Measurements from ENCODE around the gene PHC2. TPM values are rescaled to one million over a fixed set of nuclear protein-coding genes. Genes with fewer than 3 reads are reported as not detected.
A peak's percentile ranks its signal among the peaks of the same experiment; 100 is the strongest.
"Not testable (repeated sequence)": the region's sequence is repeated elsewhere in the genome, so short reads cannot be mapped to it uniquely, and the experiment has no call there.

PHC2 gene
- total RNA-seq, 1 donor from 2014 or later: 99.5 TPM

DNA sequence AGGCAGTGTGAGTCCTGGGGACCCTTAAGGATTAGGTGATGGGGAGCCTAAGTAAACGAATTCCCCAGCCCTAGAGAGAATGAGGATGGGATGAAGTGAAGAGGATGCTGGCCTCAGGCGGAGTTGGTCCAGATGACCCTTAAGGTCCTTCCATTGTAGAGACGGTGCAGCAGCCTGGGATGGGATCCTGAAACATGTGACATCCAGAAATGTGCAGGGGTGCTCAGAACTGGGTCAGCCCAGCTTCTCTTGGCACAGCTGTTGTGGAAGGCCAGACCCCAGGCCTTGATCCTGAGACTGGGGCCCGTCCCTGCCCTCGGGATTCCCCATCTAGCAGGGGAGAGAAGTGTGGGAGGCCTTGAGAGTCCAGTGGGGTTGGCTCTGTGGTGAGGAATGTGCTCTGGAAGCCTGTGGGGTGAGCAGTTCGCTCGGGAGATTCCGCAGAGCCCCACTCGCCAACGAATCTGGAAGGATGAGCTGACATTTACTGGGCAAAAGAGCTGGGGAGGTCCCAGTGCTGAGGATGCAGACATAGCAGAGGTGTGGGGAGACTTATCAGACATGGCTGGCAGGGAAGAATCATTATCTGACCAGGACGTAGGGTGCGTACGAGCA lies 138.1 kb downstream of the PHC2 start:
- no peak overlapping the region for H3K4me3 Mint-ChIP-seq
- H3K4me1 Mint-ChIP-seq: no peaks in the 10 kb centered on the region
- DNase-seq (ENCODE audit: low spot score in 2 of 2, unreplicated experiment in 2 of 2): no peak
- H3K27me3 Mint-ChIP-seq (ENCODE audit: low read depth): no peaks in the 10 kb centered on the region
- peaks cover 45% of the 10 kb centered on the region for H3K36me3 Mint-ChIP-seq
- no peaks in the 10 kb centered on the region for H3K9me3 Mint-ChIP-seq
- TF ChIP-seq, protein P1, sequence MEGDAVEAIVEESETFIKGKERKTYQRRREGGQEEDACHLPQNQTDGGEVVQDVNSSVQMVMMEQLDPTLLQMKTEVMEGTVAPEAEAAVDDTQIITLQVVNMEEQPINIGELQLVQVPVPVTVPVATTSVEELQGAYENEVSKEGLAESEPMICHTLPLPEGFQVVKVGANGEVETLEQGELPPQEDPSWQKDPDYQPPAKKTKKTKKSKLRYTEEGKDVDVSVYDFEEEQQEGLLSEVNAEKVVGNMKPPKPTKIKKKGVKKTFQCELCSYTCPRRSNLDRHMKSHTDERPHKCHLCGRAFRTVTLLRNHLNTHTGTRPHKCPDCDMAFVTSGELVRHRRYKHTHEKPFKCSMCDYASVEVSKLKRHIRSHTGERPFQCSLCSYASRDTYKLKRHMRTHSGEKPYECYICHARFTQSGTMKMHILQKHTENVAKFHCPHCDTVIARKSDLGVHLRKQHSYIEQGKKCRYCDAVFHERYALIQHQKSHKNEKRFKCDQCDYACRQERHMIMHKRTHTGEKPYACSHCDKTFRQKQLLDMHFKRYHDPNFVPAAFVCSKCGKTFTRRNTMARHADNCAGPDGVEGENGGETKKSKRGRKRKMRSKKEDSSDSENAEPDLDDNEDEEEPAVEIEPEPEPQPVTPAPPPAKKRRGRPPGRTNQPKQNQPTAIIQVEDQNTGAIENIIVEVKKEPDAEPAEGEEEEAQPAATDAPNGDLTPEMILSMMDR (IDR thresholded peaks at IDR 0.05; ENCODE audit: unreplicated experiment): no peak
- peak overlapping the region; percentile 3 for H3K27ac Mint-ChIP-seq

DNA sequence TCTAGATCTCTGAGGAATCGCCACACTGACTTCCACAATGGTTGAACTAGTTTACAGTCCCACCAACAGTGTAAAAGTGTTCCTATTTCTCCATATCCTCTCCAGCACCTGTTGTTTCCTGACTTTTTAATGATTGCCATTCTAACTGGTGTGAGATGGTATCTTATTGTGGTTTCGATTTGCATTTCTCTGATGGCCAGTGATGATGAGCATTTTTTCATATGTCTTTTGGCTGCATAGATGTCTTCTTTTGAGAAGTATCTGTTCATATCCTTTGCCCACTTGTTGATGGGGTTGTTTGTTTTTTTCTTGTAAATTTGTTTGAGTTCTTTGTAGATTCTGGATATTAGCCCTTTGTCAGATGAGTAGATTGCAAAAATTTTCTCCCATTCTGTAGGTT lies 140.3 kb downstream of the PHC2 start:
- H3K4me3 Mint-ChIP-seq; H3K27ac Mint-ChIP-seq; DNase-seq (ENCODE audit: low spot score in 2 of 2, unreplicated experiment in 2 of 2); H3K9me3 Mint-ChIP-seq; H3K27me3 Mint-ChIP-seq (ENCODE audit: low read depth); H3K4me1 Mint-ChIP-seq: not testable (repeated sequence)
- peaks cover 38% of the 10 kb centered on the region for H3K36me3 Mint-ChIP-seq

DNA sequence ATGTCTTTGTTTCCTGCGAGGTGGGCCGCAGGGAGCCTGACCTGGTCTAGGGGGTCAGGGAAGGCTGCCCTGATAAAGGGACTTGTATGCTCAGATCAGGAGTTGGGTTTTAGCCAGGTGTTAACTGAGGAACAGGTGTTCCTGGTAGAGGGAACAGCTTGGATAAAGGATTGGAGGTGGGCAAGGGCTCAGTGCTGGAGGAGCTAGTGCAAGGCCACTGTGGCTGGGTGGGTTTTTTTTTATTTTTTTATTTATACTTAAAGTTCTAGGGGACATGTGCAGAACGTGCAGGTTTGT lies 141.1 kb downstream of the PHC2 start:
- TF ChIP-seq, protein P1 (IDR thresholded peaks at IDR 0.05; ENCODE audit: unreplicated experiment): no peak
- no peaks in the 10 kb centered on the region for H3K4me1 Mint-ChIP-seq
- no peak overlapping the region for H3K27ac Mint-ChIP-seq
- DNase-seq (ENCODE audit: low spot score in 2 of 2, unreplicated experiment in 2 of 2): no peak
- H3K27me3 Mint-ChIP-seq (ENCODE audit: low read depth): no peaks in the 10 kb centered on the region
- no peaks in the 10 kb centered on the region for H3K9me3 Mint-ChIP-seq
- H3K4me3 Mint-ChIP-seq: no peak overlapping the region
- H3K36me3 Mint-ChIP-seq: peaks cover 34% of the 10 kb centered on the region

DNA sequence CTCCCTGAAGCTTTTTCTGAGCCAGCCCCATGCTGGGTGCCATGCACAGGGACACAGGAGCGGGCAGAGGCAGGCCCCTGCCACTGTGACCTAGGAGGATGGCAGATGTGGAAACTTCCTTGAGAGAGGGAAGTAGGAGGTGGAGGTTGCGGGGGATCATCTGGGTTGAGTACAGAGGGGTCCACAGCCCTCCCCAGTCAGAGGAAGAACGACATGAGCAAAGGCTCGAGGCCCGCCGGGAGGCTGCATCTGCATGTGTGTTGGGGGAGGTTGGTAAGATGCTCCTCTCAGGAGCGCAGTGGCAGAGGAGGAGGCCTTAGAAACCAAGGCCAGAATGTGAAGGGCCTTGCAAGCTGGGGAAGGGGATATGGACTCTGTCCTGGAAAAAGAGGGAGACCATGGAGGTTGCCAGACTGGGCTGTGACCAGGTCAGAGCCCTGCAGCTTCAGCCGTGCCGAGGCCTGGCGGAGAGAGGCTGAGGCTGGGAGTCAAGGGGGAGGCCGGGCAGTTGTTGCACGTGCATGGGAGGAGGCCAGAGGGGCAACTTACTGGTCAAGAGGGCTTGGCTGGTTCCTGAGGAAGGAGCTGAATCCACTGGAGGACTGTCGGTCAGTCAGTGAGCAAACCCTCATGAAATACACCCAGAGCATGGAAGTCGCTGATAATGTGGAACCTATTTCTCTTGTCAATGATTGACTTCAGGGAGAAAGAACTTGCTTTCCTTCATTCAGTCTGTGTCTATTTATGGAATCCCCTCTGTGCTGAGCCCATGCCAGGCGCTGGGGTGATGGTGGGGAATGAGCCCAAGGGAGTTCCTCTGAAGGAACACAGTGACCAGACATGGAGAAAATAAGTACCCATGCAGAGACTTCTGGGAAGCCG lies 141.7 kb downstream of the PHC2 start:
- TF ChIP-seq, protein P1 (IDR thresholded peaks at IDR 0.05; ENCODE audit: unreplicated experiment): no peak
- Mint-ChIP-seq H3K27me3 (ENCODE audit: low read depth) (no peaks in the 10 kb centered on the region), H3K9me3 (no peaks in the 10 kb centered on the region), H3K27ac (peak overlapping the region; percentile 25), H3K4me3 (no peak overlapping the region), H3K36me3 (peaks cover 39% of the 10 kb centered on the region), H3K4me1 (peaks cover 2% of the 10 kb centered on the region)
- DNase-seq (ENCODE audit: low spot score in 2 of 2, unreplicated experiment in 2 of 2): no peak

DNA sequence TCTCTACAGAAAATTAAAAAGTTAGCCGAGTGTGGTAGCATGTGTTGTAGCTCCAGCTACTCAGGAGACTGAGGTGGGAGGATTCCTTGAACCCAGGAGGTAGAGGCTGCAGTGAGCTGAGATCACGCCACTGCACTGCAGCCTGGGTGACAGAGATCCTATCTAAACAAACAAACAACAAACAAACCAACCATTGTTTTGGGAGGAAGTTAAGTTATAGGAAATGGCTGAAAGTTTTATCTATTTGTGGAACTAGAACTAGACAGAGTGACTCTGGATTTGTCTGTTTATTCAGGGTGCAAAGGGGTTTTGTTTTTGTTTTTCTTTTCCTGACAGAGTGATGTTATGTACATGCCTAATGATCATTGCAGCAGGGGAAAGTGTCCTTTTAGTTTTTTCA lies 143.6 kb downstream of the PHC2 start:
- H3K9me3 Mint-ChIP-seq: no peaks in the 10 kb centered on the region
- no peak overlapping the region for H3K4me3 Mint-ChIP-seq
- DNase-seq (ENCODE audit: low spot score in 2 of 2, unreplicated experiment in 2 of 2): no peak
- H3K27ac Mint-ChIP-seq: peak overlapping the region; percentile 20
- no peaks in the 10 kb centered on the region for H3K27me3 Mint-ChIP-seq (ENCODE audit: low read depth)
- peaks cover 37% of the 10 kb centered on the region for H3K36me3 Mint-ChIP-seq
- peaks cover 9% of the 10 kb centered on the region for H3K4me1 Mint-ChIP-seq
- TF ChIP-seq, protein P1 (IDR thresholded peaks at IDR 0.05; ENCODE audit: unreplicated experiment): no peak

DNA sequence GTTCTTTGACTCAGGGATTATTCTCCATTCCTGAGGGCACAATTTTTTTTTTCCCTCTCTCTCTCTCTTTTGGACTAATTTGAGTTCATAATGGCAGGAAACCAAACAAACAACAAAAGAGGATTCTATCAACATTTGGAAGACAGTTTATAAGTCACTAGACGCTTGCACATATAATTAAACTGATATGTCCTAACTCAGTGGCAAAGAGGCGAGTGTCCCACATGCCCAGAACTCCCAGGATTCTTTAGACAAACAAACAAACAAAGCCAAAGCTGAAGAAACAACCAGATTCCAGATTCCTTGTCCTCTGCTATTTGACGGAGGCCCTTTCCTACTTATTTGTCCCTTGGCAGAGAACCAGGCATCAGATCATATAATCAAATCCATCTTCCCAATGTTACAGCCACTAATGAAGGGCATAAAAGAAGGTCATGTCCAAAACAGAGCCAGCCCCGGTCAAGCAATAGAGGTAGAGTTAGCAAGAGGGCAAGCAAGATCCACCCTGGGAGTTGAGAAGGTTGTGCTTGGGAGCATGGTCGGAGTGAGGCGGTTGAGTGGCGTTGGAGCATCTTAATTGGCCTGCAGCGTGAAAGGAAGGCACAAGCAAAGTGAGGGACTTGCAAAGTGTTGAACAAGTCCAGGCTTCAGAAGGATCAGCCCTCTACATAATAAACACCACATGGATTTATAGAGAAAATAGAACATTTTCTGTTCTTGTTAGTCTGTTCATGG lies 144.3 kb downstream of the PHC2 start:
- DNase-seq (ENCODE audit: low spot score in 2 of 2, unreplicated experiment in 2 of 2): no peak
- H3K4me3 Mint-ChIP-seq: no peak overlapping the region
- peaks cover 9% of the 10 kb centered on the region for H3K4me1 Mint-ChIP-seq
- TF ChIP-seq, protein P1 (IDR thresholded peaks at IDR 0.05; ENCODE audit: unreplicated experiment): no peak
- H3K27ac Mint-ChIP-seq: peak overlapping the region; percentile 37
- no peaks in the 10 kb centered on the region for H3K27me3 Mint-ChIP-seq (ENCODE audit: low read depth)
- H3K36me3 Mint-ChIP-seq: peaks cover 44% of the 10 kb centered on the region
- H3K9me3 Mint-ChIP-seq: no peaks in the 10 kb centered on the region

Data from mesothelial cell of epicardium (in vitro differentiated cells).